GM23248 (cell line): Measurements from ENCODE around the gene ENO1.

Experiments used
- EZH2 ChIP-seq: fragments of 200-600 bp; sonication (generic); IDR thresholded peaks from 2 replicates; pipeline ENCODE4 v1.6.1; 2018; ENCODE audit warnings: antibody characterized with exemption, mild to moderate bottlenecking; ENCODE audit not compliant: insufficient read depth, poor library complexity, severe bottlenecking
- EZH2phosphoT487 ChIP-seq: fragments of 200-600 bp; sonication (generic); IDR thresholded peaks from 2 replicates; pipeline ENCODE4 v1.6.1; 2018; ENCODE audit warnings: antibody characterized with exemption, moderate library complexity, mild to moderate bottlenecking, low read depth; ENCODE audit not compliant: insufficient read depth

DNA sequence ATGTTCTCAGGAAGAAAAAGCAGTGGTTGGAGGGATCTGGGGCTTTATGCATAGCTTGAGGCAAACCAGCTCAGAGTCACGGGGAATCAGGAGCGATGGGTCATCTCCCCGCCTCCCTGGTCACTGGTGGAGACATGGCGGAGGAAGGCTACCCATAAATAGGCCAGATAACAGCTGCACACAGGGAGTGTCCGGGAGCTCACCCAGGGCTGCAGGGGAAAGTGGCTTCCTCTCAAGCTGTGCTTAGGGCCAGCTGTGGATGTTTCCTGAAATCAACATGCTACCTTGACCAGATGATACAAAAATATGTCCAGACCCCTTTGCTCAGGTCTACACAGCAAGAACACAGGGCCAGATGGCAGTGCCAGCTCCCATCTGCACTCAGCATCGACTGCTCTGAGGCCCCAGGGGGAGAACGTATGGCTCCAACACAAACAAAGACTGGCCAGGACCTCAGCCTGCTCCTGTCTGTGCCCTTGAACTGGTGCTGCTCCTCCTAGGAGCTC lies 33.9 kb downstream of the ENO1 start:
- no peak for TF ChIP-seq EZH2phosphoT487
- TF ChIP-seq EZH2: no peak
